H9 (cell line): ENCODE data around the gene PLCH1. TPM values are rescaled to one million over a fixed set of nuclear protein-coding genes. Genes with fewer than 3 reads are reported as not detected.

Experiments used
- DNase-seq: peaks from one replicate; pipeline ENCODE4 v3.0.0-alpha.2; 2017
- H2AFZ ChIP-seq: one replicate; pipeline ENCODE4 v1.6.1; 2013; ENCODE audit warnings: mild to moderate bottlenecking, low read length, control low read depth, moderate library complexity
- H2AK5ac ChIP-seq: 2 replicates; pipeline ENCODE4 v1.6.1; 2013; ENCODE audit warnings: low read length, control low read depth, mixed read lengths; ENCODE audit not compliant: insufficient read length
- H2BK120ac ChIP-seq: one replicate; pipeline ENCODE4 v1.6.1; 2013; ENCODE audit warnings: low read depth, mild to moderate bottlenecking, low read length, control low read depth, inconsistent platforms; ENCODE audit not compliant: poor library complexity, severe bottlenecking
- H2BK12ac ChIP-seq: 2 replicates; pipeline ENCODE4 v1.6.1; 2013; ENCODE audit warnings: low read length, control low read depth, mixed read lengths, low read depth; ENCODE audit not compliant: insufficient read length
- H2BK15ac ChIP-seq: 2 replicates; pipeline ENCODE4 v1.6.1; 2013; ENCODE audit warnings: low read depth, low read length, control low read depth
- H2BK20ac ChIP-seq: one replicate; pipeline ENCODE4 v1.6.1; 2013; ENCODE audit warnings: low read depth, mild to moderate bottlenecking, low read length, control low read depth, inconsistent platforms; ENCODE audit not compliant: poor library complexity, severe bottlenecking
- H2BK5ac ChIP-seq: 2 replicates; pipeline ENCODE4 v1.6.1; 2013; ENCODE audit warnings: low read length, control low read depth, mixed read lengths; ENCODE audit not compliant: insufficient read length
- H3K14ac ChIP-seq: 2 replicates; pipeline ENCODE4 v1.6.1; 2013; ENCODE audit warnings: low read length, control low read depth; ENCODE audit not compliant: insufficient read depth
- H3K18ac ChIP-seq: 2 replicates; pipeline ENCODE4 v1.6.1; 2013; ENCODE audit warnings: low read depth, mild to moderate bottlenecking, mixed read lengths, low read length, control low read depth; ENCODE audit not compliant: insufficient read length
- H3K23ac ChIP-seq: 2 replicates; pipeline ENCODE4 v1.6.1; 2013; ENCODE audit warnings: low read length, control low read depth, mixed read lengths, low read depth; ENCODE audit not compliant: insufficient read length
- H3K23me2 ChIP-seq: 2 replicates; pipeline ENCODE4 v1.6.1; 2013; ENCODE audit warnings: low read depth, mild to moderate bottlenecking, mixed read lengths, low read length, control low read depth; ENCODE audit not compliant: insufficient read length, poor library complexity, severe bottlenecking
- H3K27ac ChIP-seq: 2 replicates; pipeline ENCODE4 v1.5.1; 2013; ENCODE audit warnings: low read length, control low read depth, mixed read lengths, low read depth; ENCODE audit not compliant: insufficient read length
- H3K27me3 ChIP-seq: 2 replicates; pipeline ENCODE4 v1.6.1; 2013; ENCODE audit warnings: low read length, control low read depth, inconsistent platforms; ENCODE audit not compliant: insufficient read depth
- H3K4ac ChIP-seq: 2 replicates; pipeline ENCODE4 v1.6.1; 2013; ENCODE audit warnings: low read depth, mild to moderate bottlenecking, control low read depth, inconsistent platforms, low read length, moderate library complexity
- H3K4me1 ChIP-seq: 2 replicates; pipeline ENCODE4 v1.6.1; 2013; ENCODE audit warnings: low read length, control low read depth, inconsistent platforms; ENCODE audit not compliant: insufficient read depth
- H3K4me2 ChIP-seq: 2 replicates; pipeline ENCODE4 v1.6.1; 2013; ENCODE audit warnings: low read length, control low read depth, mixed read lengths; ENCODE audit not compliant: insufficient read length, insufficient read depth
- H3K56ac ChIP-seq: 2 replicates; pipeline ENCODE4 v1.6.1; 2013; ENCODE audit warnings: low read depth, mild to moderate bottlenecking, mixed read lengths, low read length, control low read depth; ENCODE audit not compliant: insufficient read length
- H3K79me1 ChIP-seq: 2 replicates; pipeline ENCODE4 v1.6.1; 2013; ENCODE audit warnings: low read depth, mild to moderate bottlenecking, moderate library complexity, low read length, control low read depth, inconsistent platforms; ENCODE audit not compliant: insufficient read depth, poor library complexity, severe bottlenecking
- H3K79me2 ChIP-seq: 2 replicates; pipeline ENCODE4 v1.6.1; 2013; ENCODE audit warnings: low read length, control low read depth, inconsistent platforms; ENCODE audit not compliant: insufficient read depth
- H3K9ac ChIP-seq: 2 replicates; pipeline ENCODE4 v1.6.1; 2013; ENCODE audit warnings: low read length, control low read depth, mixed read lengths; ENCODE audit not compliant: insufficient read length; ENCODE audit errors: extremely low read depth
- H3K9me3 ChIP-seq: one replicate; pipeline ENCODE4 v1.6.1; 2013; ENCODE audit warnings: low read depth, low read length, inconsistent platforms; ENCODE audit not compliant: control insufficient read depth
- H3T11ph ChIP-seq: one replicate; pipeline ENCODE4 v1.6.1; 2013; ENCODE audit warnings: mild to moderate bottlenecking, low read length, control low read depth, inconsistent platforms
- H4K20me1 ChIP-seq: one replicate; pipeline ENCODE4 v1.6.1; 2013; ENCODE audit not compliant: control insufficient read depth, insufficient read length, insufficient read depth
- H4K5ac ChIP-seq: 2 replicates; pipeline ENCODE4 v1.6.1; 2013; ENCODE audit warnings: low read depth, mild to moderate bottlenecking, mixed read lengths, low read length, control low read depth; ENCODE audit not compliant: insufficient read length
- H4K8ac ChIP-seq: replicated peaks from 2 replicates; pipeline ENCODE4 v1.6.1; 2013; ENCODE audit warnings: low read length, control low read depth, mixed read lengths, low read depth; ENCODE audit not compliant: insufficient read length
- H4K91ac ChIP-seq: 2 replicates; pipeline ENCODE4 v1.6.1; 2013; ENCODE audit warnings: low read depth, mild to moderate bottlenecking, moderate library complexity, mixed read lengths, low read length, control low read depth; ENCODE audit not compliant: insufficient read length
- H3K27ac Mint-ChIP-seq, 3 experiments: 2 replicates in 2 of 3; 3 replicates in 1 of 3; pipeline ENCODE4 v1.8.0; 2020 to 2021; ENCODE audit warnings: mixed read lengths in 3 of 3, mild to moderate bottlenecking in 1 of 3, moderate library complexity in 1 of 3
- H3K27me3 Mint-ChIP-seq: 2 replicates; pipeline ENCODE4 v1.8.0; 2021; ENCODE audit warnings: low read depth, mild to moderate bottlenecking, moderate library complexity, mixed read lengths
- H3K36me3 Mint-ChIP-seq, 3 experiments: 2 replicates in 2 of 3; 3 replicates in 1 of 3; pipeline ENCODE4 v1.8.0; 2020 to 2021; ENCODE audit warnings: low read depth in 3 of 3, mixed read lengths in 3 of 3; ENCODE audit not compliant: insufficient read depth in 1 of 3
- H3K4me1 Mint-ChIP-seq, 2 experiments: 2 replicates each; pipeline ENCODE4 v1.8.0; 2020; ENCODE audit warnings: mixed read lengths in 2 of 2
- H3K4me3 Mint-ChIP-seq, 2 experiments: 2 replicates in 1 of 2; 3 replicates in 1 of 2; pipeline ENCODE4 v1.8.0; 2020 to 2021; ENCODE audit warnings: mild to moderate bottlenecking in 2 of 2, mixed read lengths in 2 of 2, moderate library complexity in 1 of 2
- H3K9me3 Mint-ChIP-seq, 2 experiments: 2 replicates in 1 of 2; 3 replicates in 1 of 2; pipeline ENCODE4 v1.8.0; 2020; ENCODE audit warnings: mild to moderate bottlenecking in 2 of 2, mixed read lengths in 2 of 2, moderate library complexity in 1 of 2
- WGBS: extraction: QIAGEN DNeasy Blood & Tissue Kit; methylation state at CpG from one replicate; pipeline ENCODE4 v1.1.7; 2013; ENCODE audit warnings: missing lambda C conversion rate, low lambda C conversion rate, mixed read lengths; ENCODE audit not compliant: insufficient read length; ENCODE audit errors: extremely low coverage; 5-methylcytosine and 5-hydroxymethylcytosine counted together
- total RNA-seq: library from RNA; stranded (reverse); gene quantifications from 2 replicates; pipeline ENCODE4 v1.2.1, GENCODE V29; 2021
- TF ChIP-seq, protein P1 (sequence below): fragments of 200-600 bp; sonication (generic); conservative IDR thresholded peaks from 3 replicates; pipeline ENCODE4 v1.8.0; 2021; ENCODE audit warnings: antibody characterized with exemption, mild to moderate bottlenecking

PLCH1 gene
- total RNA-seq, 1 experiment from 2014 or later: 19.0 TPM

DNA sequence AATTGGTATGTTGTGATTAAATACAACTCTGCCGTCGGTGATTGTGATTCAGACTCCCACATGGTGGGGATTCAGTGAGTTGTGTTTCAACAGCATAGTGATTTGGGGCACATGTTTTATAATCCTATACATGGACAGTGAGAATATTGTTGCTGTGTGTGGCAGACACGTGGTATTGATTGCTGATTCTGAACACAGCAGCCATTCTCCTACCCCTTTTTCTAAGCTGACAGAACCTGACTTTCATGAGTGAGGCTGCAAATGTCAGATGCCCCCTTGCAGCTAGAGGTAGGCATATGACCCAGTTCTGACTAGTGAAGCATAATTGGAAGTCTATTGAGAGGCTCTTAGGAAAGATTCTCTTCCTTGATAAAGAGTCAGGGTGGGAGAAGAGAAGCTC, 296.3 kb downstream of the PLCH1 start:
- no peak overlapping the region for H3K4me3 Mint-ChIP-seq
- WGBS: no CpG with 5 or more reads among the region's 3 CpGs
- no peak overlapping the region for H3K56ac ChIP-seq

More for the DNA sequence above, 296.3 kb downstream of the PLCH1 start:
- Histone ChIP-seq H3K14ac (no peak overlapping the region), H3K79me2 (no peaks in the 10 kb centered on the region), H2BK20ac (no peak overlapping the region), H3K9me3 (no peaks in the 10 kb centered on the region), H3T11ph (no peak overlapping the region), H3K4me2 (no peak overlapping the region), H2AK5ac (no peak overlapping the region), H2AFZ (no peak overlapping the region), H3K9ac (no peak overlapping the region), H3K27ac (no peak overlapping the region), H2BK15ac (no peak overlapping the region), H3K27me3 (no peaks in the 10 kb centered on the region), H3K79me1 (no peaks in the 10 kb centered on the region), H3K23me2 (no peaks in the 10 kb centered on the region), H4K91ac (no peak overlapping the region), H3K4me1 (no peaks in the 10 kb centered on the region), H4K5ac (no peak overlapping the region), H3K18ac (no peak overlapping the region), H3K4ac (no peak overlapping the region), H2BK120ac (no peak overlapping the region), H3K23ac (no peak overlapping the region), H4K8ac (no peak overlapping the region), H2BK5ac (no peak overlapping the region), H2BK12ac (no peak overlapping the region), H4K20me1 (no peaks in the 10 kb centered on the region)
- Mint-ChIP-seq H3K27me3 (no peaks in the 10 kb centered on the region; the same call in 1 of the 2 replicates), H3K4me1 (no peaks in the 10 kb centered on the region), H3K9me3 (no peaks in the 10 kb centered on the region), H3K27ac (no peak overlapping the region), H3K36me3 (no peaks in the 10 kb centered on the region)
- TF ChIP-seq, protein P1, sequence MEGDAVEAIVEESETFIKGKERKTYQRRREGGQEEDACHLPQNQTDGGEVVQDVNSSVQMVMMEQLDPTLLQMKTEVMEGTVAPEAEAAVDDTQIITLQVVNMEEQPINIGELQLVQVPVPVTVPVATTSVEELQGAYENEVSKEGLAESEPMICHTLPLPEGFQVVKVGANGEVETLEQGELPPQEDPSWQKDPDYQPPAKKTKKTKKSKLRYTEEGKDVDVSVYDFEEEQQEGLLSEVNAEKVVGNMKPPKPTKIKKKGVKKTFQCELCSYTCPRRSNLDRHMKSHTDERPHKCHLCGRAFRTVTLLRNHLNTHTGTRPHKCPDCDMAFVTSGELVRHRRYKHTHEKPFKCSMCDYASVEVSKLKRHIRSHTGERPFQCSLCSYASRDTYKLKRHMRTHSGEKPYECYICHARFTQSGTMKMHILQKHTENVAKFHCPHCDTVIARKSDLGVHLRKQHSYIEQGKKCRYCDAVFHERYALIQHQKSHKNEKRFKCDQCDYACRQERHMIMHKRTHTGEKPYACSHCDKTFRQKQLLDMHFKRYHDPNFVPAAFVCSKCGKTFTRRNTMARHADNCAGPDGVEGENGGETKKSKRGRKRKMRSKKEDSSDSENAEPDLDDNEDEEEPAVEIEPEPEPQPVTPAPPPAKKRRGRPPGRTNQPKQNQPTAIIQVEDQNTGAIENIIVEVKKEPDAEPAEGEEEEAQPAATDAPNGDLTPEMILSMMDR: no peak
- no peak for DNase-seq
